Activated naive CD4-positive, alpha-beta T cell treated with anti-CD3 and anti-CD28 coated beads, Interleukin-2, amount 10 ng/mL, durations not matched to agents 7 days and 5 days (primary cell): ENCODE results near the gene TSPAN32.

Experiments used
- CTCF ChIA-PET: fragments of 350-600 bp; sonication (Branson Sonifier 250); formaldehyde crosslinking; loops from one replicate; lab custom pipeline; 2021; ENCODE audit warnings: antibody characterized with exemption; lab: Charles Lee
- DNase-seq: peaks from one replicate; pipeline ENCODE4 v3.0.0-alpha.2; 2020
- H3K27ac Mint-ChIP-seq: one replicate; pipeline ENCODE4 v1.8.0; 2021; ENCODE audit warnings: mild to moderate bottlenecking, moderate library complexity, mixed read lengths
- H3K27me3 Mint-ChIP-seq: one replicate; pipeline ENCODE4 v1.8.0; 2021; ENCODE audit warnings: mild to moderate bottlenecking, mixed read lengths
- H3K36me3 Mint-ChIP-seq: one replicate; pipeline ENCODE4 v1.8.0; 2021; ENCODE audit warnings: mixed read lengths
- H3K4me1 Mint-ChIP-seq: one replicate; pipeline ENCODE4 v1.8.0; 2021; ENCODE audit warnings: mixed read lengths
- H3K4me3 Mint-ChIP-seq: one replicate; pipeline ENCODE4 v1.8.0; 2021; ENCODE audit warnings: mild to moderate bottlenecking, moderate library complexity, mixed read lengths
- H3K9me3 Mint-ChIP-seq: one replicate; pipeline ENCODE4 v1.8.0; 2021; ENCODE audit warnings: mixed read lengths

TSPAN32 gene

DNA sequence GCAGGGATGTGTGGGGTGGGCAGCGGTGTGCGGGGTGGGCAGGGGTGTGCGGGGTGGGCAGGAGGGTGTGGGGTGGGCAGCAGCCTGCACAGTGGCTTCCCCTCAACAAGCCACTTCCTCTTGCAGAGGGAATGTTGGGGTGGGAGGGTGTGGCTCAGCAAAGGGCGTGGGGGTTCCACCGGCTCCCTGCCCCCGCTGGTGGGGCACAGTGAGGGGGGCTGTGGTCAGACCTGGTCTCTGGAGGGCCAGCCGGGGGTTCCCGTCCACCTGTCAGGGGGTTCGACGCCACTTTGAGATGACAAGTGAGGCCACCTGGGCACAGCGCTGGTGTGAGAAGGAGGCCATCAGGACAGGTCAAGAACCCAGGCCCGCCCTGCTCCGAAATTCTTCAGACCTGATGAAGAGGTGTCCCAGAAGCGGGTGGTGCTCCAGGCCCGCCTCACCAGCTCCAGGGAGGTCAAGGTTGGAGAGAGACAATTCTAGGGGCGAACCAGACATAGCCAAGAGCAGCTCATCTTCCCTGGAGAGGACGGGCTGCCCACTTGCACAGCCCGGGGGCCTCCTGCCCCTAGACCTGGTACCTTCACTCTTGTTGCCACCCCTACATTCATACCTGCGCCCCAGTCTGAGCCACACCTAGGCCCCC is 1.4 kb upstream of the TSPAN32 start:
- Mint-ChIP-seq H3K27me3 (no peaks in the 10 kb centered on the region), H3K27ac (peak overlapping the region; percentile 96), H3K4me3 (peak overlapping the region; percentile 100), H3K36me3 (peaks cover 32% of the 10 kb centered on the region), H3K9me3 (no peaks in the 10 kb centered on the region), H3K4me1 (peaks cover 45% of the 10 kb centered on the region)
- CTCF ChIA-PET: interaction anchor here (0.8 to 7.0 kb wide), 5 partner anchors 101 to 127 kb away, joined by 3 to 279 read pairs (median 13); partner anchors contain the start of gene TSSC4
- peak; percentile 43 for DNase-seq

DNA sequence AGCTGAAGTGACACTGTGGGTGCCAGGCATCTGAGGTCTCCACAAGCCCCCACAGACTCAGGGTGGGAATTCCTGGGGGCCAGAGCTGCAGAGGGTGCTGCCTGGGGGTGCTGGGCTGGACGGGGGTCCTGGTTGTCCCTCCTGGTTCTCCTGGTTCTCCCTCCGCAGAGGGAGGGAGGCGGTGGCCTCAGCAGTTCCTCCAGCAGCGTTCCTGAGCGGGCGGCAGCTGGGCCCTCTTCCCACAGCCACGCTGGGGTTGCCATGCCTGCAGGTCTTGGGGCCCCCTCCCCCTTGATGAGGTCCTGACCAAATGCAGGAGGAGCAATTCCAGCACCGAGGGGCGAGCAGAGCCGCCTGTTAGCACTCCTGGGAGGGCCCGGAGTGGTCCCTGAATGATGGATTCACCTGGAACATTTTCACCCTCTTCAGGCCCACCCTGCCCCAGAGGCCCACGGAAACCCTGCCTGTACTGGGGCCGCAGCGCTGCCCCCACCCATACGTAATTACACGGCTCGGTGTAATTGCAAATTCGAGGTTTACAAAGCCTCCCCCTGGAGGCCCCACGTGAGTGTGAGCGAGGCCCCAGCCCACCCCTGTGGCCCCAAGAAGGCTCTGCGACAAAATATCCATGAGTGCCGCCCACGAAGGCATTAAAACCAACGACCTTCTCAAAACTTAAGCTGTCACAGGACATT is 730 bp upstream of the TSPAN32 start:
- CTCF ChIA-PET: interaction anchor here (0.7 to 7.0 kb wide), 7 partner anchors 9 to 126 kb away, joined by 3 to 279 read pairs (median 4); partner anchors contain the start of gene TSSC4
- Mint-ChIP-seq H3K9me3 (no peaks in the 10 kb centered on the region), H3K27ac (peak overlapping the region; percentile 96), H3K4me3 (peak overlapping the region; percentile 100), H3K36me3 (peaks cover 32% of the 10 kb centered on the region), H3K27me3 (no peaks in the 10 kb centered on the region), H3K4me1 (peaks cover 52% of the 10 kb centered on the region)
- peak; percentile 44 for DNase-seq

DNA sequence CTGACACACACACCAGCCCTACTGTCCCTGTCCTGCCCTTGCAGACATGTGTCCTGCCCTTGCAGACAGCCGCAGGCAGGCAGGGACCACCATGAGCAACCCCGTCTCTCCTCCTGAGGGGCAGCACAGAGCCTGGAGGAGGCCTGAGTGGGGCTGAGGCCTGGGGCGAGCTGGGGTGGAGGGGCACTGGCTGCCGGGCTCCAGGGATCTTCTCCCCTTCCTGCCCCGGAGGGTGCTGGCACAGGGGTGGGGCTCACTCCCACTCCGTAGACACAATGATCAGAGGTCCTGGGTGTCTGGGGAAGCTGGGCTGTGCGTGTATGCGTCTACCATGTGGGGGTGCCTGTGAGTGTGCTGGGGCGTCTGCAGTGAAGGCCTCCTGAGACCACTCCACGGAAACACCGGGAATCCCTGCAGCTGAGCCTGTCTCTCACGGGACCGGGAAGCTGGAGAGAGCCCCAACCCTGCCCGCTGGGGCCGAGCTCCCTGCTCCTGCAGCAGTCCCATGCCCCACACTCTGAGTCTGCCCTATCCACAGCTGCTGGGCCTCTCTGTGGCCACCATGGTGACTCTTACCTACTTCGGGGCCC is 588 bp downstream of the TSPAN32 start:
- H3K4me1 Mint-ChIP-seq: peaks cover 61% of the 10 kb centered on the region
- H3K4me3 Mint-ChIP-seq: peak overlapping the region; percentile 100
- peaks cover 27% of the 10 kb centered on the region for H3K36me3 Mint-ChIP-seq
- CTCF ChIA-PET: interaction anchor here (1.1 to 7.0 kb wide), 6 partner anchors 7 to 230 kb away, joined by 3 to 279 read pairs (median 18); partner anchors contain the start of gene TSSC4
- H3K27me3 Mint-ChIP-seq: no peaks in the 10 kb centered on the region
- no peaks in the 10 kb centered on the region for H3K9me3 Mint-ChIP-seq
- peak overlapping the region; percentile 96 for H3K27ac Mint-ChIP-seq
- DNase-seq: peak; percentile 58

DNA sequence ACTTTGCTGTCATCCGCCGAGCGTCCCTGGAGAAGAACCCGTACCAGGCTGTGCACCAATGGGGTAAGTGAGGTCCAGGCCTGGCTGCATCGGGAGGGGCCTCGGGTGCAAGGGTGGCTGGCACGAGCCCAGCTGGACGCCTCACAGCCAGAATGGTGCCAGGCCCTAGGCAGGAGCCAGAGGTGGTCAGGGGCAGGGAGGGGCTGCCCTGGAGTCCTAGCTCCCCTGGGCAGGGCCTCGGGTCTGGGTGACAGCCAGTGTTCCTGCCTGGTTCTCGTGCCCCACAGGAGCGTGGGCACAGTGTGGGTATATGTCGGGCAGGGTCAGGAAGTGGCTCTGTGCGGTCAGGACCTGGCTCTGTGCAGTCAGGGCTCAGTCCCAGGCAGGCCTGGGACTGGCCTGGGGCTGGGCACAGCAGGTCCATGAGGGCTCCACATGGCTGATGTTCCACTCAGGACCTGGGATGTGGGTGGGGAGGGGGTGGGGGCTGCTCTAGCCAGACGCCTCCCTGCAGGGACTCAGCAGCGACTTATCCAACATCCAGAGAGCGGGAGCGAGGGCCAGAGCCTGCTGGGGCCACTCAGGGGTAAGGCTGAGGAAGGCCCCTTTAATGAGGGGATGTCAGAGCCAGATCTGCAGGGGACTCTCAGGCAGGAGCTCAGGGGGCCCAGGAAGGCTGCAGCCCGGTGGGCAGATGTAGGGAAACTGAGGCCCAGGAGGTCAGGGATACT is 1.2 kb downstream of the TSPAN32 start:
- peaks cover 60% of the 10 kb centered on the region for H3K4me1 Mint-ChIP-seq
- H3K27ac Mint-ChIP-seq: peak overlapping the region; percentile 96
- H3K4me3 Mint-ChIP-seq: peak overlapping the region; percentile 100
- H3K9me3 Mint-ChIP-seq: no peaks in the 10 kb centered on the region
- CTCF ChIA-PET: interaction anchor here (1.1 to 7.0 kb wide), 7 partner anchors 8 to 229 kb away, joined by 3 to 279 read pairs (median 13); partner anchors contain the start of gene TSSC4
- DNase-seq: no peak
- no peaks in the 10 kb centered on the region for H3K27me3 Mint-ChIP-seq
- H3K36me3 Mint-ChIP-seq: peaks cover 23% of the 10 kb centered on the region

DNA sequence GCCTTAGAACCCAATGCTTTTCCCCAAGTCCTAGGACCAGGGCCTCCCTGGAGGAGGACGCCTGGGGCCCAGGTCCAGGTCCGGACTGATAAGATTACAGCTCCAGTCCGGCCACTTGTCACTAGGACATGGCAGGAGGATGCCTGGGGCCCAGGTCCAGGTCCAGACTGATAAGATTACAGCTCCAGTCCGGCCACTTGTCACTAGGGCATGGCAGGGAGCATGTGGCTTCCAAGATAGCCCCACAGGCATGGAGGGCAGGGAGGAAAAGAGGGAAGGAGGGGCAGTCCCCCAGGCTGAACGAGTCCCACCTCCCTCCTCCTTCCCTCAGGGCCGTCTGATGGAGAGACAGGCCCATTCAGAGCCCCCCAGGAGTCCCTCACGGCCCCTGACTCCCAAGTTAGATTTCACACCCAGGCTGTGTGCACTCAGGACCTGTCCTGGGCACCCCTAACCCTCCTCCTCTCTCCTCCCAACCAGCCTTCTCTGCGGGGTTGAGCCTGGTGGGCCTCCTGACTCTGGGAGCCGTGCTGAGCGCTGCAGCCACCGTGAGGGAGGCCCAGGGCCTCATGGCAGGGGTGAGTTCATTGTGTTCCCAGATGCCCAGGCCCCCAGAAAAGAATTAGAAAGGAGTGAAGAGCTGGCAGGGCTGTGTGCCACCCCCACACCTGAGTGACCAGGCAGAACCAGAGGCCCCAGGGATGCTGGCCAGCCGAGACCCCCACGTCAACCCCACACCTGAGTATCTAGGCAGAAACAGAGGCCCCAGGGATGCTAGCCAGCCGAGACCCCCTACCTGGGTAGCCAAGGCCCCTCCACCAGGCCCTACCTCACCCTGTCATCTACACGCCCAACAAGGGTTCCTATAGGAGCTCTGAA is 2.1 kb downstream of the TSPAN32 start:
- H3K36me3 Mint-ChIP-seq: peaks cover 21% of the 10 kb centered on the region
- H3K4me1 Mint-ChIP-seq: peaks cover 58% of the 10 kb centered on the region
- peak overlapping the region; percentile 96 for H3K27ac Mint-ChIP-seq
- CTCF ChIA-PET: interaction anchor here (0.9 to 7.0 kb wide), 13 partner anchors 9 to 228 kb away, joined by 3 to 279 read pairs (median 7); partner anchors contain the start of gene TSSC4
- H3K4me3 Mint-ChIP-seq: peak overlapping the region; percentile 100
- H3K9me3 Mint-ChIP-seq: no peaks in the 10 kb centered on the region
- DNase-seq: peak; percentile 19
- H3K27me3 Mint-ChIP-seq: no peaks in the 10 kb centered on the region

DNA sequence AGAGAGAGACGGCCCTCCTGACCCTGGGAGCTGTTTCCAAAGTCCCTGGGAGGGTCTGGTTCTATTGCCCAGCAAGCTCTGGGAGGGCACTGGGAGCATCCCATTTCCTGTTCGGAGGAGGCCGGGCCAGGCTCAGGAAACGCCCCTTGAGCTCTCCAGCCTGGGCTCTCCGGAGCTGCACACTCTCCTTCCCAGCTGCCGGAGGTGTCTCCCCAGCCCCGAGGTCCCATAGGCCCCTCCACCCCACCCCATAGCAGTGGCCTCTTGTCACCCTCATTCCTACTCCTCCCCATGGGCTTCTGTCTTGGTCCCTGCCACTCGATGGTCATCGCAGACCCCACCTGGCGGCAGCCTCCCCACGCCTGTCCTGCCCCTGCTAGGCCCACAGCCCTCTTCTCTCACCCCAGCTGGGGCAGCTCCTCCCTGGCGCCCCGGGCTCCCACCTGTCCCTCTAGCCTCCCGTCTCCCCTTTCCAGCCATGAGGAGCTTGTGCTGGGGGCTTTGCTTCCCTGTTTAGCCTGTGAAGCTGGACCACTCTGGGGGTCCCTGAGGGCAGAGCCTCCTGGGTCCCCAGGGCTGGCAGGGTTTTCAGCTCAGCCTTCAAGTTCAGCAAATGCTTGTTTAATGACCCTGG is 2.8 kb downstream of the TSPAN32 start:
- peaks cover 54% of the 10 kb centered on the region for H3K4me1 Mint-ChIP-seq
- peak overlapping the region; percentile 18 for H3K4me3 Mint-ChIP-seq
- H3K36me3 Mint-ChIP-seq: peaks cover 18% of the 10 kb centered on the region
- peak overlapping the region; percentile 80 for H3K27ac Mint-ChIP-seq
- H3K27me3 Mint-ChIP-seq: no peaks in the 10 kb centered on the region
- CTCF ChIA-PET: interaction anchor here (0.6 to 7.0 kb wide), 19 partner anchors 12 to 227 kb away, joined by 3 to 279 read pairs (median 5); partner anchors contain the start of gene TSSC4
- DNase-seq: peak; percentile 20
- no peaks in the 10 kb centered on the region for H3K9me3 Mint-ChIP-seq

DNA sequence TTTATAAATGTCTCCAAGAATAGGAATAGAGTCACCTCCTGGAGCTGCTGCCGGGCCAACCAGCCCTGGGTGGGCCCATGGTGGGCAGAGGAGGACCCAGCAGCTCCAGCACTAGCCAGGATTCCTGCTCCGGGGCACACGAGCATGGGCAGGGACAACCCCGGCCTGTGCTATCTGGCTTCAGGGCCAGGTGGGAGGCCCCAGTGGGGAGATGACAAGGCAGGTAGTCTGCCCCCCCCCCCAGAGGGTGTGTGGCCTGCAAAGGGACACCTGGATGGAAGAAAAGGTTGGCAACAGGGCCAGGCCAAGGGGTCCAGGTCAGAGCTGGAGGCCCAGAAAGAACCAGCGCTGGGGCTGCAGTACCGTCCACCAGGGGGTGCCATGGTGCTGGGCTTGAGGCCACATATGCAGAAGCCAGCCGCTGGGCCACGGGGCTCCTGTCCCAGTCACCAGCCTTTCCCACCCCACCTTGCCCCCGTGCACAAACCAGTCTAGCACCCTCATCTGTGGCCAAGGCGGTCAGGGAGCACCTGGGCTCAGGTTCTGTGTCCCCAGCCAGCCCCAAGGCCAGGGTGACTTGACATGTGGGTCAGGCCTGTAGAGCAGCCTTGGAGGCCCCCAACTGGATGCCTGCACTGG is 3.4 kb downstream of the TSPAN32 start:
- CTCF ChIA-PET: interaction anchor here (0.6 to 7.0 kb wide), 24 partner anchors 9 to 624 kb away, joined by 3 to 279 read pairs (median 5); partner anchors contain the start of gene TSSC4
- Mint-ChIP-seq H3K27me3 (no peaks in the 10 kb centered on the region), H3K9me3 (no peaks in the 10 kb centered on the region), H3K4me1 (peaks cover 52% of the 10 kb centered on the region), H3K36me3 (peaks cover 17% of the 10 kb centered on the region), H3K4me3 (peak overlapping the region; percentile 68), H3K27ac (peak overlapping the region; percentile 85)
- DNase-seq: peak; percentile 90

DNA sequence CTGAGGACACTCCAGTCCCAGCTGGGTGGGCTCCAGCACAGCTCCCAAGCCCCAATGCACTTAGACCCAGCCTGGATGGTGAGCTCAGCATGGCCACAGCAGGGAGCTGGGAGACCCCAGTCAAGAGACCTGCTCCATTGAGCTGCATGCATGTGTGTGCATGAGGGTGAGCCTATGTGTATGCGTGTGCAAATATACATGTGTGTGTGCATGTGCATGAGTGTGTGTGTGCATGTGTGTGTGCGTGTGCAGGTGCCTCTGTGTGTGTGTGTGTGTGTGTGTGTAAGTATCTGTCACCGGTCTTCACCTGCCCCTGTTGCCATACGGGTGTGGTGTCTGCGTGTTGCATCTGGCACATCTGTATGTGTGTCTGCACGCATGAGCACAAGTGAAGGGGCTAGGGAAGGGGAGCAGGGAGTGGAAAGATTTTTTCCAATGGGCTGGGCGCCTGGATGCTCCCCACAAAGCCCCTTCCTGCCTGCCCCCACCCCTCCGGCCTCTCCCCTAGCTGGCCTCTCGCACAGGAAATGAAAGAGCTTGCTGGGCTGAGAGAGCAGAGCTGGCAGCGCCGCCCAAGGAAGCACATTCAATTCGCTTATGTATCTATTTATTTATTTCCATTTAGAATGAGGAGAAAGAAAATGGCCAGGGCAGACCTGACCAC is 4.1 kb downstream of the TSPAN32 start:
- Mint-ChIP-seq H3K4me3 (peak overlapping the region; percentile 68), H3K27me3 (no peaks in the 10 kb centered on the region), H3K27ac (peak overlapping the region; percentile 85), H3K4me1 (peaks cover 49% of the 10 kb centered on the region), H3K9me3 (no peaks in the 10 kb centered on the region), H3K36me3 (peaks cover 13% of the 10 kb centered on the region)
- CTCF ChIA-PET: interaction anchor here (0.6 to 7.0 kb wide), 18 partner anchors 8 to 624 kb away, joined by 3 to 279 read pairs (median 5); partner anchors contain the start of gene TSSC4
- peak; percentile 57 for DNase-seq

DNA sequence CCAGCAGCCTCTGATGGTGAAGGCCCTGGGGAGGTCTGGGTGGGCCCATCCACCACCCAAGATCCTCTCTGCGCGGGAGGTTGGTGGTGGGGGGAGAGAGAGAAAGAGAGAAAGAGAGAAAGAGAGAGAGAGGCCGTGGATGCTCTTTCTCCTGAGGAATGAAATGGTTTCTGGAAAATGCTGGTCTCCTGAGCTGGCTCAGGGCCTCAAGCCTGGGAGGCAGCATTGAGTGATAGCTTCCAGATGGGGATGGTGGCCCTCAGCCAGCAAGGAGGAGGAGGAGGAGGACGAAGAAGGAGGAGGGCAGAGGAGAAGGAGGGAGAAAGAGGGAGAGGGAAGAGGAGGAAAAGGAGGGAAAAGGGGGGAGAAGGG is 4.6 kb downstream of the TSPAN32 start:
- Mint-ChIP-seq H3K36me3 (peaks cover 12% of the 10 kb centered on the region), H3K27me3 (no peaks in the 10 kb centered on the region), H3K4me1 (peaks cover 49% of the 10 kb centered on the region), H3K9me3 (no peaks in the 10 kb centered on the region), H3K27ac (peak overlapping the region; percentile 85), H3K4me3 (peak overlapping the region; percentile 68)
- CTCF ChIA-PET: interaction anchor here (0.7 to 7.0 kb wide), 12 partner anchors 8 to 226 kb away, joined by 3 to 279 read pairs (median 6); partner anchors contain the start of gene TSSC4
- no peak for DNase-seq

DNA sequence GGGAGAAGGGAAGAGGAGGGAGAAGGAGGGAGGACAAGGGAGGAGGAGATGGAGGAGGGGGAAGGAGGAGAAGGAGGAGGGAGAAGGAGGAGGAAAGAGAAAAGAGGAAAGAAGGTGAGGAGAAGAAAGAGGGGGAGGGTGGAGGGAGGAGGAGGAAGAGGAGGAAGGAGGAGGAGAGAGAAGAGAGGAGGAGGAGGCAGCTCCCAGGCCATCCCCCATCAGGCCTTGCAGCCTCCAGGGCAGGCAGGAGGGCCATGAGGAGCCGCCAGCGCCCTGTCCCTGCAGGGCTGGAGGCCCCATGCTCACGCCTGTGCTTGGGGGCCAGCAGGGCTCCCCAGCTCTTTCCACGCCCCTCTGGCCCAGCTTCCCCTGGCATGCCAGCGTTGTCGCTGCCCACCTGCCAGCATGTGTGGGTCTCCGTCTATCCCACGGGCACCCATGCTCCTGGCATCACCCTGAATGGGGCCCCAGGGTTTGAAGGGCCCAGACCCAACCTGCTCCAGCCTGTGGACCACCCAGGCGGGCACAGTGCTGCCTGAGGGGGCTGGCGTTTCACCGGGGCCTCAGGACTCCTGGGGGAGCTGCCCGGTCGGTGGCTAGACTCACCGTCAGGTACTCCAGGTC is 5.2 kb downstream of the TSPAN32 start:
- DNase-seq: peak; percentile 19
- CTCF ChIA-PET: interaction anchor here (1.3 to 7.0 kb wide), 4 partner anchors 64 to 225 kb away, joined by 3 to 279 read pairs (median 14); no protein-coding TSS in a partner anchor
- no peaks in the 10 kb centered on the region for H3K27me3 Mint-ChIP-seq
- H3K4me1 Mint-ChIP-seq: peaks cover 46% of the 10 kb centered on the region
- H3K36me3 Mint-ChIP-seq: peaks cover 7% of the 10 kb centered on the region
- H3K27ac Mint-ChIP-seq: no peak overlapping the region
- H3K9me3 Mint-ChIP-seq: no peaks in the 10 kb centered on the region
- H3K4me3 Mint-ChIP-seq: peak overlapping the region; percentile 12
